ENCODE results near the gene GDI2.
"Not testable (repeated sequence)": the region's sequence is repeated elsewhere in the genome, so short reads cannot be mapped to it uniquely, and the experiment has no call there.

GDI2 gene

DNA sequence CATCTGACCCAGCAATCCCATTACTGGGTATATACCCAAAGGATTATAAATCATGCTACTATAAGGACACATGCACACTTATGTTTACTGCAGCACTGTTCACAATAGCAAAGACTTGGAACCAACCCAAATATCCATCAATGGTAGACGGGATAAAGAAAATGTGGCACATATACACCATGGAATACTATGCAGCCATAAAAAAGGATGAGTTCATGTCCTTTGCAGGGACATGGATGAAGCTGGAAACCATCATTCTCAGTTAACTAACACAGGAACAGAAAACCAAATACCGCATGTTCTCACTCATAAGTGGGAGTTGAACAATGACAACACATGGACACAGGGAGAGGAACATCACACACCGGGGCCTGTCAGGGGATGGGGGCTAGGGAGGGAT lies 35.5 kb downstream of the GDI2 start:
- DNase-seq: not testable (repeated sequence)

GRCh38 chr10:5776881-5777197 lies 36.4 kb downstream of the GDI2 start:
- no peak for DNase-seq

GRCh38 chr10:5776136-5776880 lies 36.9 kb downstream of the GDI2 start:
- DNase-seq: no peak

DNA sequence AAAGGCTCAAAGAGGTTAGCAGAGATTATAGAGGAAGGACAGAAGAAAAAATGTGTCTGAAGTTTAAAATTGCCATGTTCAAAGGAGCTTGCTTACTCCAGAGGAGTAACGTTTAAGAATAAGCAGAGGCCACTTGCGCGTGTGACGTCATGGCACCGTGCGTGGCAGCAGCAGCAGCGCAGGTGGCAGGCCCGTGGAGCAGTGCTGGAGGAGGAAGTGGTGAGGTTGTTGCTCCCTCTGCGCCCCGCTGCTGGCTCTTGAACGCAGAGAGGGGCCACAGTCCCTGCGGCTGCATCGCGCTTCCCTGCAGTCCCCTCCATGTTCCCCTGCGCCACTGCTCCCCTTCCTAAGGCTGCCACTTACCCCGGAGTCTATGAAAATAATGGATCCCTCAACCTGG lies 37.5 kb downstream of the GDI2 start:
- peak; percentile 86 for DNase-seq

GRCh38 chr10:5774987-5775620 lies 38.1 kb downstream of the GDI2 start:
- no peak for DNase-seq

DNA sequence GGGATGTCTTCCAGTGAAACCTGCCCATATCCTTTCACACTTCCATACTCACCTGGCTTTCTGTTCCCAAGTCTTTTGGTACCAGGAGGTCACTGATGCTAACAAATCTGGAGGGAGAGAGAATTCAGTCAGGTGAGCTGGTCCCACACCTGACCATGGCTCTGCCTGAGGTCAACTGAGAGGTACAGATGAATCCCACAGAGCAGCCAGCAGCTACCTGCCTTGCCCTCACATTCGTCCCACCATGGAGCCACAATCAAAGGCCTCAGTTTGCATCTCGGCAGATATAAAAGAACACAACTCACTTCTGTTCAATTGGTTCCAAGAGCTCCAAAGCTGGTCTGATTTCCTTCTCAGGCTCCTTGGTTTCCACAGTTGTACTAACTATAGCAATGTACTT lies 47.0 kb downstream of the GDI2 start:
- no peak for DNase-seq

- no peak for DNase-seq
Observed at GRCh38 chr10:5765617-5766016, 47.6 kb downstream of the GDI2 start.

DNA sequence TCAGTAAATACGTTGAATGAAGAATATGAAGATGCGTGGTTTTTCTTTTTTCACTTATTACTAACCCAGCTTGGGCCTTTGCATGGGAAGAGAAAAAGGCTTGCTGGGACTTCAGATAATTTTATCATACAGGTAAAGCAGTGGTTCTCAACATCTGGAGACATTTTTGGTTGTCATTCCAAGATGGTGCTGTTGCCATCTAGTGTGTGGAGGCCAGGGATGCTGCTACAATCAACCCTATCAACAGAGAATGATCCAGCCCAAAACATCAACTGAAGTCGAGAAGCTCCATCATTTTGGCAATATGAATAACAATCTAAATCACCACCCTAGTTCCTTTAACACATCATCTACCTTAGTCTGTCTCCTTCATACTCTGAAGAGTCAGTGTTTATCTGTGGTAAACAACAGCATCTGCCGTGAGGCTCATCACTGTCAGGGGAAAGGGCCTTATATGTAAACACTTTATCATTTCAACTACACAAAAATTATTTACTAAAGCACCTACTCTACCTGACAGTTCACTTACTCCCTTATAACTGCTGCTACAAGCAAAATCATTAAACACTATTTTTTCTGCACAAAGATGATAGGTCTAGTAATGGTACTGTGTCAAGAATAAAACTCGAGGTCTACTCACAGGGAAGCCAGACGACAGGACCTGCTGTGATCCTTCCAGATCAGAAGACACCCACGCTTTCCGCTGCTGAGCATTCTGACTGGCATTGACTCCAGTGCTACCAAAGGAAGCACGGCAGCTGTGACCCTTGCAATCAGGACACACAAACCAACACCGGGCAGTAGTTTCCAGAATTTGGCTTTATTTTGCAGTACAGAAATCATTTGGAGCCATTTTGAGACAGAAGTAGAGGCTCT lies 48.6 kb downstream of the GDI2 start:
- DNase-seq: no peak

GRCh38 chr10:5762531-5762930 lies 50.7 kb downstream of the GDI2 start:
- DNase-seq: no peak

- no peak for DNase-seq
Observed at GRCh38 chr10:5761220-5761619, 52.0 kb downstream of the GDI2 start.

DNA sequence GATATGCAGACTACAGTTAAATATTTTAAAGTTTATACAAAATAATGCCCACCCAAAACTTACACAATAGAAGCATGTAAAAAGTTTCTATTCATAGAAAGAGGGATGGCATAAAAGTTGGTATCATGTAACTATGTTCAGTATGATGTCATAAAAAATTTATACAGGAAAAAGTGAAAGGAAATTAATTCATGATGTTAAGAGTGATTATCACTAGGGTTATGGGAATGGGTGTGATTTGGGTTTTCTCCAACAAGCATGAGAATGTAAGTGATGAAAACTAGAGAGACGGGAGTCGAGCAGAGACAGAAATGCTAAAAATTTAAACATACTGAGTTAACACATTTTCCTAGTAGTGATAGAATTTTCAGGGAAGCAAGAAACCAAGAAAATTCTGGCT lies 52.7 kb downstream of the GDI2 start:
- DNase-seq: no peak

GRCh38 chr10:5758927-5759326 lies 54.3 kb downstream of the GDI2 start:
- no peak for DNase-seq

DNA sequence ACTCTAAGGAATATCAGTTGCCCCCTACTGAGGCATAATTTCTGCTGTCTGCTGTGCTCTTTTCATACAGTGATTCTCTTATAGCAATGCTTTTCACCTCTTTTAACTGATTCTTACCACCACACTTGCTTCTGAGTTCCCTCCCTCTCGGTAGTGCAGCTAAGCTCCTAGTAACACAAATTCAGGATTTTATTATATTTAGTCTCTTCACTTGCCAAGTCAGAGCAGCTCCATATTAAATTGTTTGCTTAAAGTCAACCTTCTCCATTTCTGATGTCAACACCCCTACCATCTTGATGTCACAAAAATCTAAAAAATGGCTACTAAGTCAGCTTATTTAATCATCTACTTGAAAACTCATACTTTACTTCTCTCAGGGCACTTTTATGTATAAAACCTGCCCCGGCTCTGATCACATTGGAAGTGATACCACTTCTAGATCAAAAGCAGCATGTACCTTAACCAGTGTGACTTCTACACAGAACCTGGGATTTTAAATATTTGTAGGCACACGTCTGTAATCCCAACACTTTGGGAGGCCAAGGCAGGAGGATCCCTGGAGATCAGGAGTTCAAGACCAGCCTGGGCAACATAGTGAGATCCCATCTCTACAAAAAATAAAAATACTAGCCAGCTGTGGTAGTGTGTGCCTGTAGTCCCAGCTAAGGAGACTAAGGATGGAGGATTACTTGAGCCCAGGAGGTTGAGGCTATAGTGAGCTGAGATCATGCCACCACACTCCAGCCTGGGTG lies 55.3 kb downstream of the GDI2 start:
- DNase-seq: no peak

- DNase-seq: no peak
Observed at GRCh38 chr10:5752301-5752871, 60.8 kb downstream of the GDI2 start.

GRCh38 chr10:5751601-5752253 lies 61.5 kb downstream of the GDI2 start:
- no peak for DNase-seq

GRCh38 chr10:5748394-5748803 lies 64.8 kb downstream of the GDI2 start:
- DNase-seq: no peak

- DNase-seq: no peak
Observed at GRCh38 chr10:5746197-5746596, 67.0 kb downstream of the GDI2 start.

GRCh38 chr10:5744849-5745248 lies 68.4 kb downstream of the GDI2 start:
- DNase-seq: no peak

DNA sequence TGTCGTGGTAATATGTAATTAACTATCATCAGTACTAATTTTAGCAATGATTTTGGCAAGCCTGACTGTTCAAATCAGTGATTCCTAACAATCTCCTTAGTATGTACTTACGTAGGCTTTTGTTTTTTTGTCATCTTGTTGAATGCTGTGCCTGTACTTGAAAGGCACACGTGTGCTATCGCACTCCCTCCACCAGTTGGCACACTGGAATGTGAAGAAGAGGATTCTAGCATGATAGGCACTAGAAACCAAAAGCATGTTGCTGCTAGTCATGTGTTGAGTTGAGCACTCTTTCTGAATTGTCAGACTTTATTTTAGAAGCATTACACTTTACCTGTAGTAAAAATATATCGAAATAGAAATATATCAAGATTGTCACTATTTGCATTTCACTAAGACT lies 69.5 kb downstream of the GDI2 start:
- DNase-seq: no peak

GRCh38 chr10:5742116-5742515 lies 71.1 kb downstream of the GDI2 start:
- no peak for DNase-seq

- no peak for DNase-seq
Observed at GRCh38 chr10:5741276-5741675, 72.0 kb downstream of the GDI2 start.

DNA sequence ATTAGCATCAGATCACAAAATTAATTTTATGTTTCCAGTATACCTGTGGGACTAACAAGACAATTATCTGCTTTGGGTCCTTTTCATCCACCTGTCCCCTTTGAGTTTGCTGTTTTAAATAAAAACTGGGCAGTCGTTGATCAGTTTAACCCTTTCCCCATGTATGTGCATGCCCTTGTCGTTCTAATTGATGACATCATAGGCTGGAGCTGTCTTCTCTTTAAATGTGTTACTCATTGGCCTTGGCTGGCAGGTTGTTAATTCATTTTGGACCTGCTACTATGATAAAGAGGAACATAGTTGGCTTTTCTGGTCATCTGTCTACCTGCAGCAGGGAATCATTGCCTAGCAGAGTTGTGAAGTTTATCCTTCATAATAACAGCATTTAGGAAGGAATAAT lies 74.8 kb downstream of the GDI2 start:
- DNase-seq: no peak
